ENCODE results near the gene SERP2. TPM values are rescaled to one million over a fixed set of nuclear protein-coding genes. Genes with fewer than 3 reads are reported as not detected.

Gene SERP2
- total and polyA plus RNA-seq, 2 donors (not counting 1 experiment from before 2014, with no cell fraction given) = 0.43 TPM; not detected in 1

- Histone ChIP-seq H2AFZ (ENCODE audit: insufficient read depth, low read depth, low read length, poor library complexity, severe bottlenecking) (no peak overlapping the region), H3K4me3 (ENCODE audit: control extremely low read depth in 1 of 5, extremely low read depth in 1 of 5, insufficient read depth in 1 of 5, low read depth in 2 of 5, low read length in 4 of 5) (no peak overlapping the region), H3K36me3 (replicated peaks in 1 of 2; ENCODE audit: control extremely low read depth in 1 of 2, control insufficient read depth in 1 of 2, extremely low read depth in 1 of 2, insufficient read depth in 2 of 2, low read length in 1 of 2) (no peaks in the 10 kb centered on the region), H3K4me2 (replicated peaks; ENCODE audit: low read depth, low read length, poor library complexity, severe bottlenecking) (no peak overlapping the region), H3K27me3 (replicated peaks in 1 of 4; ENCODE audit: control extremely low read depth in 1 of 4, control insufficient read depth in 3 of 4, insufficient read depth in 4 of 4, low read length in 3 of 4) (peaks cover 0 to 15% (median 3%) of the 10 kb centered on the region in 4 experiments), H4K20me1 (ENCODE audit: control insufficient read depth, insufficient read depth, low read length, poor library complexity, severe bottlenecking) (no peaks in the 10 kb centered on the region), H3K9me3 (ENCODE audit: control extremely low read depth in 1 of 3, control insufficient read depth in 2 of 3, insufficient read depth in 1 of 3, low read length in 2 of 3) (peaks cover 0 to 5% (median 0%) of the 10 kb centered on the region in 3 donors), H3K9ac (ENCODE audit: low read length) (no peak overlapping the region), H3K4me1 (ENCODE audit: control insufficient read depth in 2 of 2, insufficient read depth in 2 of 2, low read length in 2 of 2) (no peaks in the 10 kb centered on the region), H3K27ac (ENCODE audit: low read length in 2 of 2) (no peak overlapping the region), H3K79me2 (ENCODE audit: control insufficient read depth, insufficient read depth, low read length) (no peaks in the 10 kb centered on the region)
- DNase-seq = no peak
- TF ChIP-seq EZH2 (IDR thresholded peaks at IDR 0.05; ENCODE audit: borderline replicate concordance, insufficient read depth, low read depth, low read length, poor library complexity, severe bottlenecking) (no peak), CTCF (IDR thresholded peaks at IDR 0.05) (no peak)
- Mint-ChIP-seq H3K4me3 (no peak overlapping the region), H3K9me3 (ENCODE audit: insufficient read depth) (no peaks in the 10 kb centered on the region), H3K27me3 (peaks cover 24% of the 10 kb centered on the region), H3K27ac (no peak overlapping the region), H3K4me1 (peaks cover 6% of the 10 kb centered on the region)
- intact Hi-C loops (cut with micrococcal nuclease) = no loop called here
- ATAC-seq (ENCODE audit: low read depth) = no peak
- ChIA-PET POLR2A (no interaction called here), CTCF (interaction anchor here (0.6 kb wide), 1 partner anchor 27 kb away, joined by 3 read pairs; no protein-coding TSS in a partner anchor)
- 100% methylated on average over 1 of the region's 5 CpGs for WGBS (ENCODE audit: insufficient coverage)
These were observed 4.8 kb upstream of the SERP2 start for GRCh38 chr13:44368599-44369368.

- Histone ChIP-seq H3K4me2 (replicated peaks; ENCODE audit: low read depth, low read length, poor library complexity, severe bottlenecking) (no peak overlapping the region), H3K27me3 (replicated peaks in 1 of 4; ENCODE audit: control extremely low read depth in 1 of 4, control insufficient read depth in 3 of 4, insufficient read depth in 4 of 4, low read length in 3 of 4) (peaks cover 0 to 21% (median 6%) of the 10 kb centered on the region in 4 experiments), H3K27ac (ENCODE audit: low read length in 2 of 2) (no peak overlapping the region), H3K9ac (ENCODE audit: low read length) (no peak overlapping the region), H3K36me3 (replicated peaks in 1 of 2; ENCODE audit: control extremely low read depth in 1 of 2, control insufficient read depth in 1 of 2, extremely low read depth in 1 of 2, insufficient read depth in 2 of 2, low read length in 1 of 2) (no peaks in the 10 kb centered on the region), H3K4me3 (ENCODE audit: control extremely low read depth in 1 of 5, extremely low read depth in 1 of 5, insufficient read depth in 1 of 5, low read depth in 2 of 5, low read length in 4 of 5) (no peak overlapping the region), H3K4me1 (ENCODE audit: control insufficient read depth in 2 of 2, insufficient read depth in 2 of 2, low read length in 2 of 2) (no peaks in the 10 kb centered on the region), H2AFZ (ENCODE audit: insufficient read depth, low read depth, low read length, poor library complexity, severe bottlenecking) (no peak overlapping the region), H3K9me3 (ENCODE audit: control extremely low read depth in 1 of 3, control insufficient read depth in 2 of 3, insufficient read depth in 1 of 3, low read length in 2 of 3) (peaks cover 0 to 5% (median 0%) of the 10 kb centered on the region in 3 donors), H4K20me1 (ENCODE audit: control insufficient read depth, insufficient read depth, low read length, poor library complexity, severe bottlenecking) (no peaks in the 10 kb centered on the region), H3K79me2 (ENCODE audit: control insufficient read depth, insufficient read depth, low read length) (no peaks in the 10 kb centered on the region)
- H3K9me3 Mint-ChIP-seq (ENCODE audit: insufficient read depth) = no peaks in the 10 kb centered on the region
- H3K27ac Mint-ChIP-seq = no peak overlapping the region
- no peak for TF ChIP-seq EZH2 (IDR thresholded peaks at IDR 0.05; ENCODE audit: borderline replicate concordance, insufficient read depth, low read depth, low read length, poor library complexity, severe bottlenecking)
- TF ChIP-seq CTCF (IDR thresholded peaks at IDR 0.05) = no peak
- CTCF ChIA-PET = no interaction called here
- no peak for DNase-seq
- no CpG with 5 or more reads among the region's 3 CpGs for WGBS (ENCODE audit: insufficient coverage)
- H3K27me3 Mint-ChIP-seq = peaks cover 32% of the 10 kb centered on the region
- peaks cover 9% of the 10 kb centered on the region for H3K4me1 Mint-ChIP-seq
- POLR2A ChIA-PET = no interaction called here
- no peak for ATAC-seq (ENCODE audit: low read depth)
- H3K4me3 Mint-ChIP-seq = no peak overlapping the region
- intact Hi-C loops (cut with micrococcal nuclease) = no loop called here
These were observed 2.2 kb upstream of the SERP2 start for GRCh38 chr13:44371421-44371820.

Data from B cell (primary cell).